GM21576 (cell line): Measurements from ENCODE around the gene CCDC81.
A peak's percentile ranks its signal among the peaks of the same experiment; 100 is the strongest.
"Not testable (repeated sequence)": the region's sequence is repeated elsewhere in the genome, so short reads cannot be mapped to it uniquely, and the experiment has no call there.

Source experiments
- ATAC-seq: cut with Tn5 transposase; IDR thresholded peaks from one replicate; pipeline ENCODE4 v1.9.1; 2021; ENCODE audit warnings: mild to moderate bottlenecking, moderate library complexity; ENCODE audit not compliant: unreplicated experiment

Gene CCDC81

GRCh38 chr11:86386746-86387145 is 12.1 kb downstream of the CCDC81 start:
- ATAC-seq = no peak

GRCh38 chr11:86388198-86388597 is 13.5 kb downstream of the CCDC81 start:
- no peak for ATAC-seq

- no peak for ATAC-seq
Observed at GRCh38 chr11:86390487-86390886, 15.8 kb downstream of the CCDC81 start.

GRCh38 chr11:86395061-86395551 is 20.4 kb downstream of the CCDC81 start:
- ATAC-seq = no peak

GRCh38 chr11:86396396-86396795 is 21.7 kb downstream of the CCDC81 start:
- ATAC-seq = no peak

- ATAC-seq = no peak
Observed at GRCh38 chr11:86397351-86397750, 22.7 kb downstream of the CCDC81 start.

- ATAC-seq = no peak
Observed at GRCh38 chr11:86398106-86398505, 23.4 kb downstream of the CCDC81 start.

- ATAC-seq = no peak
Observed at GRCh38 chr11:86403458-86403857, 28.8 kb downstream of the CCDC81 start.

GRCh38 chr11:86408845-86409244 is 34.2 kb downstream of the CCDC81 start:
- ATAC-seq = no peak

GRCh38 chr11:86414032-86414431 is 39.3 kb downstream of the CCDC81 start:
- no peak for ATAC-seq

- ATAC-seq = no peak
Observed at GRCh38 chr11:86415026-86415425, 40.3 kb downstream of the CCDC81 start.

- ATAC-seq = no peak
Observed at GRCh38 chr11:86416494-86416893, 41.8 kb downstream of the CCDC81 start.

GRCh38 chr11:86416951-86417350 is 42.3 kb downstream of the CCDC81 start:
- not testable (repeated sequence) for ATAC-seq

GRCh38 chr11:86418106-86418505 is 43.4 kb downstream of the CCDC81 start:
- no peak for ATAC-seq

- ATAC-seq = no peak
Observed at GRCh38 chr11:86418513-86418912, 43.8 kb downstream of the CCDC81 start.

GRCh38 chr11:86418917-86419316 is 44.2 kb downstream of the CCDC81 start:
- peak; percentile 50 for ATAC-seq

- no peak for ATAC-seq
Observed at GRCh38 chr11:86421946-86422345, 47.3 kb downstream of the CCDC81 start.

- ATAC-seq = no peak
Observed at GRCh38 chr11:86422371-86422770, 47.7 kb downstream of the CCDC81 start.

- ATAC-seq = not testable (repeated sequence)
Observed at GRCh38 chr11:86423488-86423887, 48.8 kb downstream of the CCDC81 start.

GRCh38 chr11:86427441-86427840 is 52.8 kb downstream of the CCDC81 start:
- no peak for ATAC-seq

GRCh38 chr11:86431258-86431657 is 56.6 kb downstream of the CCDC81 start:
- no peak for ATAC-seq

GRCh38 chr11:86433361-86434095 is 58.8 kb downstream of the CCDC81 start:
- not testable (repeated sequence) for ATAC-seq

- no peak for ATAC-seq
Observed at GRCh38 chr11:86435711-86436110, 61.0 kb downstream of the CCDC81 start.
